Measurements from ENCODE around the gene NCDN.

The NCDN gene

DNA sequence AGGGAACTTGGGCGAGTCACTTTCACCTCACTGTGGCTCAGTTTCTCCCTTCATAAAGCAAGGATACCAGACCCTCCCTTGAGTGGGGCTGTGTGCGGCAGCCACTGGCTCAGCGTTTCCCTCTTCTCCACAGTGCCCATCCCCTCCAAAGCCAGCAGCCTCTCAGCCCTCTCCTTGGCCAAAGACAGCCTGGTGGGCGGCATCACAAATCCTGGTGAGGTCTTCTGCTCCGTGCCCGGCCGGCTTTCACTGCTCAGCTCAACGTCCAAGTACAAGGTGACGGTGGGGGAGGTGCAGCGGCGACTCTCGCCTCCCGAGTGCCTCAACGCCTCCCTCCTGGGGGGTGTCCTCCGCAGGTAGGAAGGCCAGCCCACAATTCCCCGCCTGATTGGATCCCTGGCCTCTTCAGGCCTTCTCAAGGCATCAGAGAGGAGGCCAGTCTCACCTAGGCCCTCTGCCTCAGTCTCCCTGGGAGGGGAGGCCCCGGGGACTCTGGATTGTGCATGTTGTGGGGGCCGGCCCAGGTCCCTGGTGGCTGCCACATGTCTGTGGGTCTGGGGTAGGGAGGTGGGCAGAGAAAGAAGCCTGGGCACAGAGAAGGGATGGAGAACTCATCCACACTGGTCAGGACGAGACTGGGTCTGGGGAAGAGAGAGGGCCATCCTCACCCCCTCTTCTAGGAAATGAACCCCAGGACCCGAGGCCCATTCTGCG, 30.8 kb downstream of the NCDN start:
- in situ Hi-C loops (cut with MboI; ENCODE audit: low sequenced_read_pairs) = no loop called here

DNA sequence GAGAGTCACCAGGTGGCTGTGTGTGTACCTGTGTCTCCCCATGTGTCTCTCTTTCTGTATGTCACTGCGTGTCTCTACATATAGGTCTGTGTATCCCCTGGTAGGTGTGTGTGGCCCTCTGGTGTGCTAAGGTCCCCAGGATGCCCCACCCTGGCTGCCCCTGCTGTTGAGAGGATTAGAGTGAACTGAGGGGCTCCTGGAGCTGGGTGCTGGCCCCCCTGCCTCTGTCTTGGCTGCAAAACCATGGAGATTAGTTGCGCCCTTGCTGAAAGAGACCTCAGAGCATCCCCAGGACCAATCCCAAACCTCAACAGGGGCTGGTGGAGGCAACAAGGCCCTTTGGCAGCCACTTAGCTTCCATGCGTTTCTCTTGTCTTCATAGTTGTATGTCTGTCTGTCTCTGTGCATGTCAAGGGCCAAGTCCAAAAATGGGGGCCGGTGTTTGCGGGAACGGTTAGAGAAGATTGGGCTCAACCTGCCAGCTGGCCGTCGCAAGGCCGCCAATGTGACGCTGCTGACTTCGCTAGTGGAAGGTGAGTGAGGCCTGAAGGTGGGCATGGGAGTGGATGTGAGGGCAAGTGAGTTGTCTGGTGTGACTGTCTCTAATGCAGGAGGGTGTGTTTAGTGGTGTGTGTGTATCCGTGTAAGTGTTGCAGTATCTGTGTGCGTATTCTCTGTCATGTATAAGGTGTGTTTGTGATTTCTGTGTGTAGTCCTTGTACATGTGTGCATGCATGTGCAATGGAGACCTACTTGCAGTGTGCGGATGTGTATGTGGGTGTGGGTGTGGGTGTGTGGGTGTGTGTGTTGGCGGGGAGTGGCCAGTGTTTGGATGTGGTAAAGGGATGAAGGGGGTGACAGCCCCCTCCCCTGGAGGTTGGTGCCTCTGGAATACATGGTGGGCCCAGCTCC, 32.2 kb downstream of the NCDN start:
- in situ Hi-C loops (cut with MboI; ENCODE audit: low sequenced_read_pairs) = no loop called here

DNA sequence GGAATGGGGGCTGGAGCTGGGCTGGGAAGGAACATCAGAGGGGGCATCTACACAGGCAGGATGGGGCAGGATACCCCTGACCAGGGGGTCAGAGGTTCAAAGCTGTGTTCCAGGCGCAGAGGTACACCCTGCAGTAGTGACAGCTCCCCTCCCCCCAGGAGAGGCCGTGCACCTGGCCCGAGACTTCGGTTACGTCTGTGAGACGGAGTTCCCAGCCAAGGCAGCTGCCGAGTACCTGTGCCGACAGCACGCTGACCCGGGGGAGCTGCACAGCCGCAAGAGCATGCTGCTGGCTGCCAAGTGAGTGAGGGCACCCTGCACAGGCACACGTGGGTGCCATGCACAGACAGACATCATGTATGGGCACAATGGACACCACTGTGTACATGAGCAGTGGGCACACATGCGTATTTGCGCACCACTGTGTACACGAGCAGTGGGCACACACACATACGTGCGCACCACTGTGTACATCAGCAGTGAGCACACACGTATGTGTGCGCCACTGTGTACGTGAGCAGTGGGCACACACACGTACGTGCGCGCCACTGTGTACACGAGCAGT, 33.0 kb downstream of the NCDN start:
- in situ Hi-C loops (cut with MboI; ENCODE audit: low sequenced_read_pairs) = no loop called here

DNA sequence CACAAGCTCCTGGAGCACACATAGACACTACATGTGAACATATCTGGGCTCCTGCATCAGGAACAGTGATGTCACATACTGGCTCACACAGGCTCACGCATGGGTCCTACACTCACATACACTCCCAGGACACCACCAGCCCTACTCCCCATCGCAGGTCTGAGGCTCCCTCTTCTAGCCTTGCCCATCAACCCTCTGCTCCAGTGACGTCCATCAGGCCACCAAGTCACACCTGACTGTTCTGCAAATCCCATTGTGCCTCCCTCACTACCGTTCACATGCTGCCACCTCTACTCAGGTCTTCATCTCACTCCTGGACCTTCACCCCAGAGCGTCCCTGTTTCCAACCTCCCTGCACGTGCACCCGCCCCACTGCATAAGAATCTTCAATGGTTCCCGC, 33.6 kb downstream of the NCDN start:
- in situ Hi-C loops (cut with MboI; ENCODE audit: low sequenced_read_pairs) = no loop called here

DNA sequence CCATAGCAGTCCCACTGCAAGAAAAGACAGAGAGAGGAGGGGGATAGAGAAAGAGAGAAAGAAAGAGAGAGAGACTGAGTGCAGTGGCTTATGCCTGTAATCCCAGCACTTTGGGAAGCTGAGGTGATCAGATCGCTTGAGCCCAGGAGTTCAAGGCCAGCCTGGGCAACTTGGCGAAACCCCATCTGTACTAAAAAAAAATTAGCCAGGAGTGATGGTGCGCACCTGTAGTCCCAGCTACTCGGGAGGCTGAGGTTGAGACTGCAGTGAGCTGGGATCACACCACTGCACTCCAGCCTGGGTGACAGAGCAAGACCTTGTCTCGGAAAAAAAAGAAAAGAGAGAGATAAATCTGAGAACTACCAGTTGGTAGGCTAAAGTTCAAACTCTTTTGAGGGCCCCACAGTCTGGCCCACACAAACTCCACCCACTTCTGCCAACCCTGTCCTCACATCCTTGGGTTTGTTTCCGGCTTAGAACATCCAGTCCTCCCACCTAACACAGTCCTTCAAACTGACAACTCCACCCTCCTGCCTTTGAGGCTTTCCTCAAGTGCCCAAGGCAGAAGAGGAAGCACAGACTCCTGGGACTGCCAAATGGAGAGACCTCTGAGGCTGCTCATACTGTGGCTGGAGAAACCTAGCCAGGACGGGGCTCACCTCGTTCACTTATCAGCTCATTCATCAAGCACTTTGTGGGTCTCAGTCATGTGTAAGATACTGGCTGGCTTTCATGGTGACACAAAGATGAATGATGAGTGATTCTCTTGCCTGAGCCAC, 35.6 kb downstream of the NCDN start:
- in situ Hi-C loops (cut with MboI; ENCODE audit: low sequenced_read_pairs) = no loop called here

DNA sequence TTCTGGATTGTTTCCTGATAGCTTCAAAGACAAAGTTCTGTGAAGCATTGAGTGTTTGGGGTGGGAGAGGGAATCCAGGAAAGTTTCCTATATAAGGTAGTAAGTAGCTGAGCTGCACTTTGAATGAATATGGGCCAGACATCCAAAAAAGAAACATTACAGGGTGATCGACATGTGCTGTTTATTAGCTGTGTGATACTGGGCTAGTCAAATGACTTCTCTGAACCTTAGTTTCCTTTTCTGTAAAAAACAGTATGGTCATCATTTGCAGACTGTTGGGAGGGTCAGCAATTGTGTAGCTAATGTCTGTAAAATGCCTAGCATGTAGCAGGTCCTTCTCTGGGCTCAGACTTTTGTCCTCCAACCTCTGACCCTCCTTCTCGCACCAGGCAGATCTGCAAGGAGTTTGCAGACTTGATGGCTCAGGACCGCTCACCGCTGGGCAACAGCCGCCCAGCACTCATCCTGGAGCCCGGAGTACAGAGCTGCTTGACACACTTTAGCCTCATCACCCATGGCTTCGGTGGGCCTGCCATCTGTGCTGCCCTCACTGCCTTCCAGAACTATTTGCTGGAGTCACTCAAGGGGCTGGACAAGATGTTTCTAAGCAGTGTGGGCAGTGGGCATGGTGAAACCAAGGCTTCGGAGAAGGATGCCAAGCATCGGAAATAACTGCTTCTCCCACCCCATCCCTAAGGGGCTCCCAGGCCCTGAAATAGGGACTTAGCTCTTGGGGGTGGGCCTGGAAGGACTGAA, 36.6 kb downstream of the NCDN start:
- in situ Hi-C loops (cut with MboI; ENCODE audit: low sequenced_read_pairs) = no loop called here

DNA sequence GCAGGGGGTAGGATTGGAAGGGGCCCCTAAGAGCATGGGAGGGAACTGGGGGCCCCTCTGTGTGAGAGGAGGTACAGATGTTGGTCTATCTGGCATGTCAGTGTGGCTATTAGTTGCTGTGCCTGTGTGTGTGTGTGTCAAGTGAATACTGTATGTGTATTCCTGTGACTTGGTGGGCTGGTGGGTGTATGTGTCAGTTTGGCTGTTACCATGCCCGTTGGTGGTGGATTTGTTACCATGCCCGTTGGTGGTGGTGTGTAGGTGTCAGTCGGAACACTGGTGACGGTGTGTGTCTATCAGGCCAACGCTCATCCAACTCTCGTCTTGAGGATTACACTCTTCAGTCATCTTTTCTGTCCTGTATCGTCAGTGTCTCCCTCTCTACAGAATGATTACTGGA, 38.1 kb downstream of the NCDN start:
- in situ Hi-C loops (cut with MboI; ENCODE audit: low sequenced_read_pairs) = no loop called here

DNA sequence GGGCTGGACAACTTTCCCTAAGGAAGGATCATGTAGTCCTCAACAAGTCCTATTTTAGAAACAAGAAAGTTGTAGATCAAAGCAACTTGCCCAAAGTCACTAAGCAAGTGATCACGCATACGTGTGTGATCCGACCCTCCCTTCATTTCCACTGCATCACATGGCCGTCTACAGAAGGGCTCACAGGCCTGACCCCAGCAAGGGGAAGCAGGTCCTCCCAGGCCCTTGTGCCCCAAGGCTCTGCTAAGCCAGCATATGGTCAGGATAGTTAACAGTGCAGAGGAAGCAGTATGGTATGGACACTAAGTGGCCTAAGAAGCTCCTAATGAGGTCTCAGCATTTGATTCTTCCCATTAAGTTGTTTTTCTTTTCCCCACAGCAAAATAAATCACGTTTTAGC, 40.3 kb downstream of the NCDN start:
- in situ Hi-C loops (cut with MboI; ENCODE audit: low sequenced_read_pairs) = no loop called here

DNA sequence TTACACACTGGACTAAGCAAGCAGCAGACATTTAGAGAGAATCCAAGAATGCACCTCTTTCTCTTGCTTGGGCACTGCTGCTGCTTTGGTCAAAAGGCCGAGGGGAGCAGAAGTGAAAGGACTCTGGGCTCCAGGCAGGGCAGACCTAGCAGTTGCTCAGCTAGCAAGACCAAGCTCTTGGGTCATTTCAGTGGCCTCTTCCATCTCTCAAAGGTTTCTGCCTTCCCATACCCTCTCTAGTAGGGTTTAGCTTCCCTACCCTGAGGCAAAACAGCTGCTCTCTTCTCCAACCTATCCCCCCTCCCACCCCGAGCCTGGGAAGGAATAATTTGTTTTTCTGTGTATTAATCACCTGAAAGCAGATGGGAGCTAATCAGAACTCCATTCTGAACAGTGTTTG, 41.3 kb downstream of the NCDN start:
- in situ Hi-C loops (cut with MboI; ENCODE audit: low sequenced_read_pairs) = no loop called here

DNA sequence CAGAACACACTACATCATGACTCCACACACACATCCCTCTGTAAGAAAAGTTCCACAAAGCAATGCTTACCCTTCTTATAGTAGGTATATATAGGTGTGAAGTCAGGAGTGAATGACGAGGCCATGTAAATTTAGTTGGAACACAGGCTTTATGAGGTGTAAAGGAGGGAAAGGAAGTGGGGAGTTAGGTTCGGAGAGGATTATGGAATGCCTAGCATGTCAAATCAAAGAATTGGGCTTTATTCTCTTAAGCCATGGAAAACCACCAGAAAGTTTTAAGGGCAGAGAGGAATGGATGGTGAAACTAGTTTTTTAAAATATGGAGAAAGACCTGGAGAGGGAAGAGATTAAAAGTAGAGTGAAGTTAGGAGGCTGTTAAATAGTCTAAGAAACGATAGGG, 41.8 kb downstream of the NCDN start:
- in situ Hi-C loops (cut with MboI; ENCODE audit: low sequenced_read_pairs) = no loop called here

DNA sequence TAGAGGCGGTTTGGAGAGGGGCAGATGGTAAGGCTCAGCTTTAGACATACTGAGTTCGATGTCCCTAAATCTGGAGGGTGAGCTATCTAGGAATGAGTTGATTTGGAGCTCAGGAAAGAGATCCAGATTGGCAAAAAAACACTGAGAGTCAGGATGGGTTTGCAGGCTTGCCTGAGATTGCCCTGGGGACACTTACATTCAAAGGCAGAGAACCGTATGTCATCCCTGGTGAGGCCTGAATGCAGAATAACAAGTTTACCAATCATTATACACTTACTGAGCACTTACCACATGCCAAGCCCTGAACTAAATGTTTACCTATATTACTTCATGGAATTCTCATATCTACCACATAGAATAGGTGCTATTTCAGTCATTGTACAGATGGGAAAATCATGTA, 43.0 kb downstream of the NCDN start:
- in situ Hi-C loops (cut with MboI; ENCODE audit: low sequenced_read_pairs) = no loop called here

DNA sequence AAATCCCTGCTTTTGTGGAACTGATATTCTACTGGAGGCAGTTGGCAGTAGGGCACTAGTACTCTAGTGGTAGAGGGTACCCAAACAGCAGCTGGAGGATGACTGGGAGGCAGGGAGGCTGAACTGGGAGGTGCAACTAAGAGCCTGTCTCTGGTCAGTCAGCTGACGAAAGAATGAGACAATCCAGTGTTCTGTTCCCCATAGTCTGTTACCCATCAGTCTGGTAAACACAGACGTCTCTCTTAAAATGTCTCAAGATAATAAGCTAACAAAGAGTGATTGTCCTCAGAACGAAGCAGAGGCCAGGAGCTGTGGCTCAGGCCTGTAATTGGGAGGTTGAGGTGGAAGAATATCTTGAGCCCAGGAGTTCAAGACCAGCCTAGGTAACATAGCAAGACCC, 45.9 kb downstream of the NCDN start:
- in situ Hi-C loops (cut with MboI; ENCODE audit: low sequenced_read_pairs) = no loop called here

DNA sequence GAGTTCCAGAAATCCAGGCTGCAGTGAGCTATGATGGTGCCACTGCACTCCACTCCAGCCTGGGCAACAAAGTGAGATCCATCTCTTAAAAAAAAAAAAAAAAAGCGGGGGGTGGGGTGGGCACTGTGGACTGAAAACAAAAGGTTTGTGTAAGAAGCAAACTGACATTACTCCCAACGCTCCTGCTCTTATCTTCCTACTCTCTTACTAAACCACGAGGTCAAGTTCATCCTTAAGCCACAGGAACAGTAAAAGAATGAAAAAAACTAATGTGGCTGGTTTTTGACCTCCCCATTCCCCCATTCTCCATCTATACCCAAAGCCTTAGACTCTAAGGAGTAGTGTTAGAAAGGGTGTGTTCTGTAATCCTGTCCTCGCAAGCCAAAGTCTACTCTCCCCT, 46.3 kb downstream of the NCDN start:
- in situ Hi-C loops (cut with MboI; ENCODE audit: low sequenced_read_pairs) = no loop called here

DNA sequence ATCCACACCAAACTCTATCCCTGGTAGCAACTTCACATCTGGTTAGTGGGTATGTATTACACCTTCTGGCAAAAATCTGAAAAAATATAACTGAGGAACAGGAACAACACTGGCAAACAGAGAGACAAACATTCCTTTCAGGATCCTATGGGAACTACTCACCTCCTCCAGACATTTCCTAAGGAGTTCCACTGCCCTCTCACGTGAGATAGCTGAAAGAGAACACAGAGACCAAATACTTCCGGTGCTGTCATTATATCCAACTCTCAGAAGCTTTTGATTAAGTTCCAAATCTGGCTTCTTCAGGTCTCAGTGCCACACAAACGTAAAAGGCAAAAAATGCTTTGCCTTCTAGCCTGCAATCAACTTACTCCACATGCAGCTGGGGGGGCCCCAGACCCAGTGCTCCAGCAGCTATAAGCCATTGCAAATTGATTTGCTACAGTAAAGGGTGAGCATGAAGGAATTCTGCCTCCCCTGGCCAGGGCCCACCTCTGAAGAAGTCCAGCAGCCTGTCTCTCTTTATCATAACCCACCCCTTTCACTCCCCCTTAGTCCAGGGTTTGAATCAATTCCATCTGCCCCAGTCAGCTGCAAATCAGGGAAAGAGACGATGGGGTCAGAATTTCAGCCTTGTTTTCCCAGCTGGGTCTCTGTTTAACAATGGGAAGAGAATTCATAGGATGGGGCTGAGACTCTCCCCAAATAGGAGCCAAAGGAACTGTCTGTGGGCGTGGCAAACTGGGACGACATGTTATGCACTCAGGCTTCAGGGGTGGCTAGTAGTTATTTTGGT, 47.7 kb downstream of the NCDN start:
- in situ Hi-C loops (cut with MboI; ENCODE audit: low sequenced_read_pairs) = no loop called here

DNA sequence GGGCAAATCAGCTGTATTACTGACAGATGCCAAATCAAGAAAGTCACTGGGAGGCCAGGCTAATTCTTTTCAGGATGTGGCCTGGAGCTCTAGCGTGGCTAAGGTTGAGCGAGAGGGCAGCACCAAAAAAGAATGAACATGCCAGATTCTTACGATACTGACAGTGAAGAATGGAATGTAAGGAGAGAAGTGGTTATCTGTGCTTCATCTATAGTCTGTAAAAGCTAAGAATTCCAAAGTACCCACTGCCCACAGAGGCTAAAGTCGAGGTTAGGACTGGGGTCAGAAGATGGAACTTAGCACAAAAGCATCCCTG, 48.2 kb downstream of the NCDN start:
- in situ Hi-C loops (cut with MboI; ENCODE audit: low sequenced_read_pairs) = no loop called here

DNA sequence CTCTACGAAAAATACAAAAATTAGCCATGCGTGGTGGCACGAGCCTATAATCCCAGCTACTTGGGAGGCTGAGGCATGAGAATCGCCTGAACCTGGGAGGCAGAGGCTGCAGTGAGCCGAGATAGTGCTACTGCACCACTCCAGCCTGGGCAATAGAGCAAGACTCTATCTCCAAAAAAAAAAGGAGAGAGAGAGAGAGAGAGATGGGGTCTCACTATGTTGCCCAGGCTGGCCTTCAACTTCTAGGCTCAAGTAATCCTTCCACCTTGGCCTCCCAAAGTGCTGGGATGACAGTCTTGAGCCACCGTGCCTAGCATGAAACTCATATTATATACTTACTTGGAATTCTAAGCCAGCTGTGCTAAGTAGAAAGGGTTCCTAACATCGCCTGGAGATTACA, 54.1 kb downstream of the NCDN start:
- in situ Hi-C loops (cut with MboI; ENCODE audit: low sequenced_read_pairs) = no loop called here

DNA sequence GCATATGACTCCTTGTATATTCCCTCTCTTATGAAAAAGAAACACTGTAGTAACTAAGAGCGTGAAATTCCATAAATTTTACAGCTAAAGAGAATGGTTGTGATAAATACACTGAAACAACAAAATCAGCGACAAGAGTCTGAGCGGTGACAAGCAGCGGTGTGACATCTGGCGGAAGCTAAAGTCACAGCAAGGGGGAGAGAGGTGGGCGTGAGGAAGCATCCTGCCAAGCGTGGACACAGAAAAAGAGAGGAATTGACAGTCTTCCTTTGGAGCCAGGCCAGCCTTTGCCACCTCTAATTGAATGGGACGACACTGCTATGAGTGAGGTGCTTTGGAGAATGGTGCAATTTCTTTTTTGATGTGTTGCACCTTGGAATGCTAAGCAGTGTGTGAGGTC, 57.8 kb downstream of the NCDN start:
- in situ Hi-C loops (cut with MboI; ENCODE audit: low sequenced_read_pairs) = no loop called here

All from HL-60/S4 (cell line).